H1 (cell line): ENCODE results near the gene SEPTIN1. TPM values are rescaled to one million over a fixed set of nuclear protein-coding genes. Genes with fewer than 3 reads are reported as not detected.

ENCODE experiments used
- CTCF ChIA-PET: fragments of 300-600 bp; sonication (Branson Sonifier 250); formaldehyde crosslinking; loops from one replicate; lab custom pipeline; 2021; ENCODE audit not compliant: partially characterized antibody; lab: Charles Lee
- POLR2A ChIA-PET: fragments of 300-600 bp; sonication (Branson Sonifier 250); formaldehyde crosslinking; loops from one replicate; lab custom pipeline; 2021; ENCODE audit warnings: inconsistent platforms; ENCODE audit not compliant: partially characterized antibody; lab: Charles Lee
- DNase-seq, 2 experiments: peaks; one replicate each; pipeline versions ENCODE4 v3.0.0 to v3.0.0-alpha.2; 2010 to 2022; ENCODE audit warnings: low spot score in 2 of 2, low read depth in 1 of 2, mixed read lengths in 1 of 2
- FAIRE-seq: peaks from 2 replicates; lab custom pipeline; 2011; peaks lifted over from hg19 to GRCh38; lab: Jason Lieb, UNC
- H2AFZ ChIP-seq: 2 replicates; pipeline ENCODE4 v1.8.1; 2012; ENCODE audit warnings: low read length, inconsistent platforms
- H2AK5ac ChIP-seq: 2 replicates; pipeline ENCODE4 v1.6.1; 2013; ENCODE audit warnings: low read depth, low read length
- H2BK120ac ChIP-seq: replicated peaks from 2 replicates; pipeline ENCODE3; 2013; ENCODE audit warnings: low read depth, low read length, inconsistent platforms
- H2BK12ac ChIP-seq: 2 replicates; pipeline ENCODE4 v1.6.1; 2013; ENCODE audit warnings: low read depth, low read length
- H2BK15ac ChIP-seq: 2 replicates; pipeline ENCODE4 v1.6.1; 2013; ENCODE audit warnings: low read length
- H2BK20ac ChIP-seq: 2 replicates; pipeline ENCODE4 v1.6.1; 2013; ENCODE audit warnings: low read length
- H2BK5ac ChIP-seq: 2 replicates; pipeline ENCODE4 v1.6.1; 2013; ENCODE audit warnings: low read depth, low read length
- H3K14ac ChIP-seq: 2 replicates; pipeline ENCODE4 v1.6.1; 2013; ENCODE audit warnings: inconsistent platforms; ENCODE audit not compliant: insufficient read length
- H3K18ac ChIP-seq: 2 replicates; pipeline ENCODE4 v1.6.1; 2013; ENCODE audit warnings: low read length; ENCODE audit errors: extremely low read depth
- H3K23ac ChIP-seq: 2 replicates; pipeline ENCODE4 v1.6.1; 2013; ENCODE audit warnings: inconsistent platforms; ENCODE audit not compliant: insufficient read length
- H3K23me2 ChIP-seq: 2 replicates; pipeline ENCODE4 v1.6.1; 2013; ENCODE audit warnings: low read depth, low read length
- H3K27ac ChIP-seq: 2 replicates; pipeline ENCODE4 v1.6.1; 2011; ENCODE audit warnings: low read depth, low read length, inconsistent platforms
- H3K27me3 ChIP-seq, 4 experiments: replicated peaks in 1 of 4; 1 replicate in 1 of 4; 2 replicates in 3 of 4; pipeline versions ENCODE4 v1.6.1 to v1.8.1; 2011 to 2013; ENCODE audit warnings: low read length in 3 of 4, mild to moderate bottlenecking in 3 of 4, inconsistent platforms in 2 of 4, mixed read lengths in 2 of 4, moderate library complexity in 1 of 4; ENCODE audit not compliant: control insufficient read depth in 3 of 4, insufficient read depth in 3 of 4; ENCODE audit errors: extremely low read depth in 1 of 4
- H3K36me3 ChIP-seq, 4 experiments: 2 replicates each; pipeline versions ENCODE4 v1.6.1 to v1.8.1; 2011 to 2013; ENCODE audit warnings: mild to moderate bottlenecking in 4 of 4, low read length in 3 of 4, moderate library complexity in 2 of 4, control low read depth in 1 of 4, inconsistent platforms in 1 of 4; ENCODE audit not compliant: insufficient read depth in 4 of 4, control insufficient read depth in 2 of 4
- H3K4ac ChIP-seq: replicated peaks from 2 replicates; pipeline ENCODE3; 2013; ENCODE audit warnings: low read length, low read depth, mixed read lengths, inconsistent platforms; ENCODE audit not compliant: insufficient read length
- H3K4me1 ChIP-seq, 4 experiments: replicated peaks in 1 of 4; 1 replicate in 1 of 4; 2 replicates in 3 of 4; pipeline versions ENCODE4 v1.6.1 to v1.8.1; 2011 to 2013; ENCODE audit warnings: low read length in 3 of 4, inconsistent platforms in 2 of 4, mixed read lengths in 1 of 4; ENCODE audit not compliant: insufficient read depth in 4 of 4, control insufficient read depth in 3 of 4
- H3K4me2 ChIP-seq, 2 experiments: 2 replicates each; pipeline versions ENCODE4 v1.6.1 to v1.8.1; 2011 to 2013; ENCODE audit warnings: low read depth in 2 of 2, low read length in 2 of 2, control low read depth in 1 of 2, inconsistent platforms in 1 of 2, mild to moderate bottlenecking in 1 of 2; ENCODE audit not compliant: insufficient read depth in 1 of 2
- H3K4me3 ChIP-seq, 4 experiments: fragments of 200-600, 300-600 bp in 1 of 4; sonication (generic), shearing (Covaris generic), sonication (Bioruptor Twin) in 1 of 4; 2 replicates each; pipeline versions ENCODE4 v1.5.1 to v1.8.1; 2011 to 2016; ENCODE audit warnings: low read length in 4 of 4, low read depth in 3 of 4, control low read depth in 2 of 4, inconsistent platforms in 2 of 4, mild to moderate bottlenecking in 2 of 4, mixed read lengths in 1 of 4, moderate library complexity in 1 of 4; ENCODE audit not compliant: insufficient read depth in 2 of 4; ENCODE audit errors: extremely low read depth in 1 of 4
- H3K56ac ChIP-seq: replicated peaks from 2 replicates; pipeline ENCODE3; 2013; ENCODE audit warnings: low read depth, mild to moderate bottlenecking, mixed read lengths, low read length, inconsistent platforms; ENCODE audit not compliant: insufficient read length
- H3K79me1 ChIP-seq: 2 replicates; pipeline ENCODE4 v1.6.1; 2013; ENCODE audit warnings: low read depth, low read length, control low read depth
- H3K79me2 ChIP-seq, 2 experiments: 2 replicates each; pipeline versions ENCODE4 v1.6.1 to v1.8.1; 2012 to 2013; ENCODE audit warnings: low read length in 2 of 2, mild to moderate bottlenecking in 2 of 2, inconsistent platforms in 1 of 2; ENCODE audit not compliant: insufficient read depth in 2 of 2, control insufficient read depth in 1 of 2
- H3K9ac ChIP-seq, 4 experiments: replicated peaks in 1 of 4; 1 replicate in 1 of 4; 2 replicates in 3 of 4; pipeline versions ENCODE4 v1.6.1 to v1.8.1; 2011 to 2013; ENCODE audit warnings: low read depth in 3 of 4, low read length in 3 of 4, control low read depth in 2 of 4, mild to moderate bottlenecking in 2 of 4, moderate library complexity in 2 of 4, inconsistent platforms in 1 of 4; ENCODE audit errors: extremely low read depth in 1 of 4
- H3K9me3 ChIP-seq, 2 experiments: 2 replicates each; pipeline versions ENCODE4 v1.6.1 to v1.8.1; 2012 to 2013; ENCODE audit warnings: mild to moderate bottlenecking in 2 of 2, moderate library complexity in 2 of 2, control low read depth in 1 of 2, inconsistent platforms in 1 of 2, low read depth in 1 of 2, low read length in 1 of 2, mixed read lengths in 1 of 2; ENCODE audit not compliant: insufficient read depth in 2 of 2
- H4K20me1 ChIP-seq, 2 experiments: replicated peaks in 1 of 2; 2 replicates each; pipeline versions ENCODE3 to v1.8.1; 2011 to 2013; ENCODE audit warnings: inconsistent platforms in 2 of 2, low read length in 2 of 2, mild to moderate bottlenecking in 1 of 2; ENCODE audit not compliant: insufficient read depth in 2 of 2, control insufficient read depth in 1 of 2
- H4K5ac ChIP-seq: 2 replicates; pipeline ENCODE4 v1.6.1; 2013; ENCODE audit warnings: low read length, low read depth, mixed read lengths, inconsistent platforms; ENCODE audit not compliant: insufficient read length
- H4K8ac ChIP-seq: 2 replicates; pipeline ENCODE4 v1.8.0; 2013; ENCODE audit warnings: mild to moderate bottlenecking, moderate library complexity, low read length, inconsistent platforms; ENCODE audit not compliant: insufficient read depth; ENCODE audit errors: extremely low read depth
- H4K91ac ChIP-seq: replicated peaks from 2 replicates; pipeline ENCODE3; 2013; ENCODE audit warnings: low read length, mixed read lengths, inconsistent platforms; ENCODE audit not compliant: insufficient read length
- CBX8 ChIP-seq: fragments of 300-800, 300-1000 bp; sonication (generic); IDR thresholded peaks from 2 replicates; pipeline ENCODE4 v1.7.1; 2016; ENCODE audit warnings: low read depth, low read length, borderline replicate concordance
- CHD2 ChIP-seq: IDR thresholded peaks from 2 replicates; pipeline ENCODE4 v1.6.1; 2012; ENCODE audit warnings: low read length, improper control_type of control experiment
- CREB1 ChIP-seq: IDR thresholded peaks from 2 replicates; pipeline ENCODE4 v1.6.1; 2012; ENCODE audit warnings: inconsistent platforms
- FOSL1 ChIP-seq: IDR thresholded peaks from 2 replicates; pipeline ENCODE4 v1.6.1; 2011; ENCODE audit warnings: mild to moderate bottlenecking, low read depth, low read length, moderate library complexity; ENCODE audit not compliant: insufficient read depth
- GABPA ChIP-seq: IDR thresholded peaks from 2 replicates; pipeline ENCODE4 v1.6.1; 2011; ENCODE audit warnings: mild to moderate bottlenecking, low read length, moderate library complexity, borderline replicate concordance; ENCODE audit not compliant: insufficient read depth
- HDAC6 ChIP-seq: IDR thresholded peaks from one replicate; pipeline ENCODE4 v1.7.1; 2012; ENCODE audit warnings: low read depth, mild to moderate bottlenecking, inconsistent platforms, low read length, moderate library complexity
- KDM1A ChIP-seq: fragments of 200-600, 300-600 bp; sonication (generic); IDR thresholded peaks from 2 replicates; pipeline ENCODE4 v1.7.1; 2016; ENCODE audit warnings: mild to moderate bottlenecking, low read length, borderline replicate concordance
- POLR2AphosphoS5 ChIP-seq: IDR thresholded peaks from 2 replicates; pipeline ENCODE4 v1.6.1; 2011; ENCODE audit warnings: low read depth, low read length
- POU5F1 ChIP-seq: IDR thresholded peaks from 2 replicates; pipeline ENCODE4 v1.6.1; 2011; ENCODE audit warnings: low read depth, mild to moderate bottlenecking, low read length, moderate library complexity
- RFX5 ChIP-seq: IDR thresholded peaks from 2 replicates; pipeline ENCODE4 v1.6.1; 2011; ENCODE audit warnings: low read depth, low read length, improper control_type of control experiment, borderline replicate concordance
- TAF1 ChIP-seq: IDR thresholded peaks from 2 replicates; pipeline ENCODE4 v1.6.1; 2011; ENCODE audit warnings: mild to moderate bottlenecking, low read depth, low read length
- YY1 ChIP-seq: IDR thresholded peaks from 2 replicates; pipeline ENCODE4 v1.6.1; 2011; ENCODE audit warnings: low read depth, mild to moderate bottlenecking, low read length
- WGBS, 2 experiments: shearing (Covaris generic) in 1 of 2; methylation state at CpG; one replicate each; pipeline versions ENCODE4 v1.1.6 to v1.1.7; 2013 to 2015; ENCODE audit warnings: low lambda C conversion rate in 2 of 2, mixed read lengths in 2 of 2, inconsistent platforms in 1 of 2, low coverage in 1 of 2, missing lambda C conversion rate in 1 of 2; ENCODE audit not compliant: insufficient replicate concordance in 2 of 2, insufficient coverage in 1 of 2, insufficient read length in 1 of 2; ENCODE audit errors: extremely low coverage in 1 of 2, missing lambda C conversion rate in 1 of 2; 5-methylcytosine and 5-hydroxymethylcytosine counted together
- polyA plus RNA-seq, 7 experiments: library from polyadenylated mRNA; depleted of rRNA in 3 of 7; stranded (reverse) in 5 of 7; unstranded in 2 of 7; fragments of >200 nt in 5 of 7; fragments of 200-250 nt in 2 of 7; gene quantifications; 1 replicate in 5 of 7; 2 replicates in 1 of 7; 4 replicates in 1 of 7; pipeline versions ENCODE4 v1.2.1 to v1.2.3, GENCODE V29; 2011 to 2013; ENCODE audit warnings: missing spikeins in 2 of 7, mixed read lengths in 2 of 7
- total RNA-seq: library from RNA; stranded (reverse); fragmentation: NEBNext Ultra II Directional; extraction: Animal tissue kit (Norgen Biotek cat#: 25700); gene quantifications from 2 replicates; pipeline ENCODE4 v1.2.1, GENCODE V29; 2021
- TF ChIP-seq, protein P1 (sequence below): IDR thresholded peaks from 2 replicates; pipeline ENCODE4 v1.6.1; 2012; ENCODE audit warnings: low read length, inconsistent platforms

Gene SEPTIN1
- total and polyA plus RNA-seq, 2 of the 8 experiments (the other 6 are each of a cell fraction or from before 2014, with no cell fraction given) = 0.24 to 1.4 TPM

DNA sequence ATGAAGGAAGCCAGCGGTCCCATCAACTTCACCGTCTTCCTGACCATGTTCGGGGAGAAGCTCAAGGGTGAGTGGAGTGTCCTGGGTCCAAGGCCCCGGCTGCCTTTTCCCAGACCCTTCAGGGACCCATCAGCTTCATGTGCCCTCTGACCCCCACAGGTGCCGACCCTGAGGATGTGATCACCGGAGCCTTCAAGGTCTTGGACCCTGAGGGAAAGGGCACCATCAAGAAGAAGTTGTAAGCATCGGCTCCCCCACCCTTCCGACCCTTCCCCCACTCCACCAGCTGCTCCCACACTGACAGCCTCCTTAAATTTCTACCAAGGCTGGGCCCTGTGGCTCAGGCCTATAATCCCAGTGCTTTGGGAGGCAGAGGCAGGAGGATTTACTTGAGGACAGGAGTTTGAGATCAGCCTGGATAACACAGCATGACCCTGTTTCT lies 5.9 kb downstream of the SEPTIN1 start:
- WGBS, 2 experiments = 88% methylated on average over 8 of the region's 8 CpGs; no CpG with 5 or more reads in 1 of the 2 experiments
- Histone ChIP-seq H4K91ac (no peak overlapping the region), H3K4me2 (no peak overlapping the region; a peak in 1 of 4 replicates), H3K23me2 (peaks cover 10% of the 10 kb centered on the region), H4K8ac (no peak overlapping the region), H4K20me1 (no peaks in the 10 kb centered on the region), H3K27me3 (no peaks in the 10 kb centered on the region), H3K79me2 (no peaks in the 10 kb centered on the region), H2BK5ac (no peak overlapping the region), H2BK15ac (peak overlapping the region; percentile 12; the same call in 1 of the 2 replicates), H3K23ac (no peak overlapping the region), H3K27ac (no peak overlapping the region), H4K5ac (no peak overlapping the region), H3K4me3 (no peak overlapping the region), H2BK20ac (no peak overlapping the region), H2AFZ (no peak overlapping the region), H3K36me3 (no peaks in the 10 kb centered on the region), H2BK12ac (no peak overlapping the region), H3K9me3 (no peaks in the 10 kb centered on the region), H3K18ac (no peak overlapping the region), H3K4ac (no peak overlapping the region), H2AK5ac (no peak overlapping the region), H3K9ac (no peak overlapping the region; a peak in 1 of 7 replicates), H3K56ac (no peak overlapping the region), H2BK120ac (no peak overlapping the region), H3K14ac (no peak overlapping the region), H3K4me1 (peaks cover 0 to 9% (median 5%) of the 10 kb centered on the region in 4 experiments; a peak in 5 of 7 replicates), H3K79me1 (no peaks in the 10 kb centered on the region)
- ChIA-PET POLR2A (interaction anchor here (0.8 to 13.6 kb wide), 7 partner anchors 13 to 372 kb away, joined by 3 to 151 read pairs (median 4); partner anchors contain the start of genes CD2BP2, PHKG2, ZNF48 and ZNF771), CTCF (interaction anchor here (0.6 to 2.3 kb wide), 5 partner anchors 18 to 40 kb away, joined by 3 to 8 read pairs (median 3); partner anchors contain the start of gene ZNF771)
- DNase-seq (no peak), FAIRE-seq (no peak)
- no peak for TF ChIP-seq POLR2AphosphoS5
- no peak for TF ChIP-seq CBX8
- TF ChIP-seq HDAC6 = no peak
- TF ChIP-seq GABPA = no peak
- no peak for TF ChIP-seq TAF1
- TF ChIP-seq CHD2 = no peak
- TF ChIP-seq YY1 = no peak
- TF ChIP-seq, protein P1, sequence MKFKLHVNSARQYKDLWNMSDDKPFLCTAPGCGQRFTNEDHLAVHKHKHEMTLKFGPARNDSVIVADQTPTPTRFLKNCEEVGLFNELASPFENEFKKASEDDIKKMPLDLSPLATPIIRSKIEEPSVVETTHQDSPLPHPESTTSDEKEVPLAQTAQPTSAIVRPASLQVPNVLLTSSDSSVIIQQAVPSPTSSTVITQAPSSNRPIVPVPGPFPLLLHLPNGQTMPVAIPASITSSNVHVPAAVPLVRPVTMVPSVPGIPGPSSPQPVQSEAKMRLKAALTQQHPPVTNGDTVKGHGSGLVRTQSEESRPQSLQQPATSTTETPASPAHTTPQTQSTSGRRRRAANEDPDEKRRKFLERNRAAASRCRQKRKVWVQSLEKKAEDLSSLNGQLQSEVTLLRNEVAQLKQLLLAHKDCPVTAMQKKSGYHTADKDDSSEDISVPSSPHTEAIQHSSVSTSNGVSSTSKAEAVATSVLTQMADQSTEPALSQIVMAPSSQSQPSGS = no peak
- TF ChIP-seq POU5F1 = no peak
- TF ChIP-seq KDM1A = no peak
- TF ChIP-seq RFX5 = no peak
- no peak for TF ChIP-seq FOSL1
- TF ChIP-seq CREB1 = no peak
